ENCODE results near the gene MAGI1.

Gene MAGI1

GRCh38 chr3:65687741-65688140 is 351.0 kb downstream of the MAGI1 start:
- no peak overlapping the region for H3K27ac ChIP-seq
- TF ChIP-seq ZFX (IDR thresholded peaks at IDR 0.05) = no peak
- TF ChIP-seq CTCF (conservative IDR thresholded peaks at IDR 0.05) = no peak

GRCh38 chr3:65685621-65686235 is 353.0 kb downstream of the MAGI1 start:
- TF ChIP-seq CTCF (conservative IDR thresholded peaks at IDR 0.05) (no peak), ZFX (IDR thresholded peaks at IDR 0.05) (no peak)
- no peak overlapping the region for H3K27ac ChIP-seq

DNA sequence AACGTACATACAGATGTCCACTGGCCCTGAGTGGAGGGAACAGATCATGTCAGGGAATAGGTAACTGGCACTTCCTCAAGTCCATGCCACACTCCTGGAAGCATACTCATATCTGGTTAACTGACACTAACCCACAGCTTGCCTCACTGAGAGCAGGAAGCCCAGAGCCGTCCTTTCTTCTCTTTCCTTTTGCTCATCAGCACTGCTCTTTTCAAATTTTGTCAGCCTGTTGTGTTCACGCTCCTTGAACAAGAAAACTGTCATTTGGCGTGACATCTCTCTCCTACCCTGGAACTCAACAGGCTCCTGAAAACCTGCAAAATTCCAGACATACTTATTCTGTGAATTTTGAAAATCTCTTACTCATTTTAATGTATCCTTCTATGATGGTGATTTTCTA is 360.2 kb downstream of the MAGI1 start:
- no peak overlapping the region for H3K27ac ChIP-seq
- no peak for TF ChIP-seq ZFX (IDR thresholded peaks at IDR 0.05)
- no peak for TF ChIP-seq CTCF (conservative IDR thresholded peaks at IDR 0.05)

DNA sequence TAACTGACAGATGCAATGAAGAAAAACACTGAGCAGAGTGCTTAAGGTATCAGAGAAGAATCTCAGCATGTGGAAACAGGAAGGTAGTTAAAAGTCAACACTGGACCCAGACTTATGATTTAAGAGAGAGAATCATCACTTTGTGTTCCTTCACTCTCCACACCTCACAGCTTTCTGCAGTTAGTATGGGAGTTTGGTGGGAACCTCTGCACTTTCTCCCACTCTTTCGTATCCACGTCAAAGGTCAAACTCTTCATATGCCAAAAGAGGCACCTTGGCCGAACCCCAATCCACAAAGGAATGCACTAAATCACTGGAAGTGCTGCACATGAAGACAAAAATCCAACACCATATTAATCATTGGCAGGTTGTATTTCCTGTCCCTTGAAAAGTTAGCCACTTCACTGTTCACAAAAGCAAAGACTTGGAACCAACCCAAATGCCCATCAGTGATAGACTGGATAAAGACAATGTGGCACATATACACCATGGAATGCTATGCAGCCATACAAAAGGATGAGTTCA is 361.2 kb downstream of the MAGI1 start:
- H3K27ac ChIP-seq = no peak overlapping the region
- TF ChIP-seq CTCF (conservative IDR thresholded peaks at IDR 0.05) = no peak
- TF ChIP-seq ZFX (IDR thresholded peaks at IDR 0.05) = no peak

DNA sequence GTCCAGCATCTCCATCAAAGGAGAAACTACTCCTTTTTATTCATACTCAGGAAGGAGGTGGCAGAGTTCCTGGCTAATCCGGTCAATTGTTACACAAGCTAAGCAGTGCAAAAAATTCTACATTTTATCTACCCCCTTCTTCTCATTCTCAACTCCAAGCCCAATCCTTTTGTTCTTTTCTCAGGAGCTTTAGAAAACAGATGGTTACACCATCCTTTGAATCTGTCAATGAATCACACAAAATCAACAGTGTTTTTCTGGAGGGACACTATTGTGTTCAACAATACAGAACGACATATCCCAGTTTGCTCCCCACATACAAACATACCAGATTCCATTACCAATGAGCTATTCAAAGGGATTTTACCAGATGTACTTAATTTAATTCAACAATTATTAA is 362.1 kb downstream of the MAGI1 start:
- no peak for TF ChIP-seq ZFX (IDR thresholded peaks at IDR 0.05)
- no peak for TF ChIP-seq CTCF (conservative IDR thresholded peaks at IDR 0.05)
- no peak overlapping the region for H3K27ac ChIP-seq

GRCh38 chr3:65675011-65675410 is 363.7 kb downstream of the MAGI1 start:
- TF ChIP-seq ZFX (IDR thresholded peaks at IDR 0.05) = no peak
- TF ChIP-seq CTCF (conservative IDR thresholded peaks at IDR 0.05) = no peak
- H3K27ac ChIP-seq = no peak overlapping the region

DNA sequence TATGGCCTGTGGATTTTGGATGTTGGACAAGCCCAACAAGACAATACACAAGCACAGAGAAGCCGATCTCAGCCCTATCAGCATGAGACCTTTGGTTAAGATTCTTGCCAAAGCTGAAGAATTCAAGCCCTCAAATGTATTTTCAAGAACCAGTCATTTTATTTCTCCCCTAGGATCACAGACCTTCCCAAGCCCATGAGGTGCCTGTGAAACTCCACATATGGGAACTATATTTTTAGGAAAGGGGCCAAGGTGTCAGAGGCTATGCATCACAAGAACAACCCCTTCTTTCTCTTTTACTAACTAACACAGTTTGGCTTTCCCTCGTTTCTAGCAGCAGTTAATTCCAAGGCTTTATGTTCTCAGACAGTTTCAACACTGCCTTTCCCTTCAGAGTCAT is 364.5 kb downstream of the MAGI1 start:
- no peak for TF ChIP-seq CTCF (conservative IDR thresholded peaks at IDR 0.05)
- TF ChIP-seq ZFX (IDR thresholded peaks at IDR 0.05) = no peak

More for the DNA sequence above, 364.5 kb downstream of the MAGI1 start:
- no peak overlapping the region for H3K27ac ChIP-seq

All from C4-2B (cell line).